Endothelial cell of umbilical vein (primary cell): ENCODE data around the gene LIME1.

Experiments used
- EZH2 ChIP-seq: IDR thresholded peaks from 2 replicates; pipeline ENCODE4 v1.6.1; 2012; ENCODE audit warnings: borderline replicate concordance, low read depth, mild to moderate bottlenecking, moderate library complexity, low read length, inconsistent platforms; ENCODE audit not compliant: severe bottlenecking
- FOS ChIP-seq: IDR thresholded peaks from 2 replicates; pipeline ENCODE4 v1.6.1; 2011; ENCODE audit warnings: mild to moderate bottlenecking, low read length, moderate library complexity, borderline replicate concordance; ENCODE audit not compliant: insufficient read depth
- JUN ChIP-seq: IDR thresholded peaks from 2 replicates; pipeline ENCODE4 v1.6.1; 2011; ENCODE audit warnings: borderline replicate concordance, low read depth; ENCODE audit not compliant: insufficient read length, insufficient read depth
- POLR2A ChIP-seq: IDR thresholded peaks from 2 replicates; pipeline ENCODE4 v1.6.1; 2012; ENCODE audit warnings: low read depth, mild to moderate bottlenecking, control low read depth, low read length
- POLR2AphosphoS5 ChIP-seq: IDR thresholded peaks from 2 replicates; pipeline ENCODE4 v1.6.1; 2012; ENCODE audit warnings: low read depth, mild to moderate bottlenecking, control low read depth, low read length, moderate library complexity; ENCODE audit not compliant: insufficient read depth
- TF ChIP-seq, protein P1 (sequence below), 2 donors: IDR thresholded peaks; 1 replicate in 1 of 2; 2 replicates in 1 of 2; pipeline ENCODE4 v1.5.1; 2011; ENCODE audit warnings: low read length in 2 of 2, mild to moderate bottlenecking in 2 of 2, moderate library complexity in 2 of 2, control low read depth in 1 of 2, inconsistent platforms in 1 of 2, low read depth in 1 of 2; ENCODE audit not compliant: insufficient read depth in 1 of 2; ENCODE audit errors: extremely low read depth in 1 of 2

GRCh38 chr20:63767886-63768285 lies 31.4 kb downstream of the LIME1 start:
- TF ChIP-seq POLR2A (no peak), EZH2 (no peak), POLR2AphosphoS5 (no peak), JUN (no peak), FOS (no peak)
- TF ChIP-seq, protein P1, sequence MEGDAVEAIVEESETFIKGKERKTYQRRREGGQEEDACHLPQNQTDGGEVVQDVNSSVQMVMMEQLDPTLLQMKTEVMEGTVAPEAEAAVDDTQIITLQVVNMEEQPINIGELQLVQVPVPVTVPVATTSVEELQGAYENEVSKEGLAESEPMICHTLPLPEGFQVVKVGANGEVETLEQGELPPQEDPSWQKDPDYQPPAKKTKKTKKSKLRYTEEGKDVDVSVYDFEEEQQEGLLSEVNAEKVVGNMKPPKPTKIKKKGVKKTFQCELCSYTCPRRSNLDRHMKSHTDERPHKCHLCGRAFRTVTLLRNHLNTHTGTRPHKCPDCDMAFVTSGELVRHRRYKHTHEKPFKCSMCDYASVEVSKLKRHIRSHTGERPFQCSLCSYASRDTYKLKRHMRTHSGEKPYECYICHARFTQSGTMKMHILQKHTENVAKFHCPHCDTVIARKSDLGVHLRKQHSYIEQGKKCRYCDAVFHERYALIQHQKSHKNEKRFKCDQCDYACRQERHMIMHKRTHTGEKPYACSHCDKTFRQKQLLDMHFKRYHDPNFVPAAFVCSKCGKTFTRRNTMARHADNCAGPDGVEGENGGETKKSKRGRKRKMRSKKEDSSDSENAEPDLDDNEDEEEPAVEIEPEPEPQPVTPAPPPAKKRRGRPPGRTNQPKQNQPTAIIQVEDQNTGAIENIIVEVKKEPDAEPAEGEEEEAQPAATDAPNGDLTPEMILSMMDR (IDR thresholded peaks at IDR 0.05; ENCODE audit: extremely low read depth in 1 of 2, insufficient read depth in 1 of 2, low read depth in 1 of 2, low read length in 2 of 2) = no peak
